PC-3 (cell line): Measurements from ENCODE around the gene WDR89. TPM values are rescaled to one million over a fixed set of nuclear protein-coding genes. Genes with fewer than 3 reads are reported as not detected.

ENCODE experiments used
- ATAC-seq: fragments of 200-7000 bp; cut with Tn5 transposase; 2 replicates; pipeline ENCODE4 v1.9.1; 2020; ENCODE audit warnings: mild to moderate bottlenecking, moderate library complexity
- BruUV-seq: library from RNA; stranded (reverse); fragments of 400-500 nt; replicated peaks from 2 replicates; lab custom pipeline; 2021; lab: Mats Ljungman, UMichigan
- CTCF ChIA-PET: fragments of 300-600 bp; sonication (Branson Sonifier 250); formaldehyde crosslinking; loops from one replicate; lab custom pipeline; 2022; ENCODE audit warnings: antibody characterized with exemption; lab: Charles Lee
- POLR2A ChIA-PET: fragments of 300-600 bp; sonication (Branson Sonifier 250); formaldehyde crosslinking; loops from one replicate; lab custom pipeline; 2022; ENCODE audit warnings: antibody characterized with exemption; ENCODE audit not compliant: unreplicated experiment; lab: Charles Lee
- DNase-seq: peaks from one replicate; pipeline ENCODE4 v3.0.0-alpha.2; 2015
- H2AFZ ChIP-seq: fragments of 300-600 bp; sonication (generic); 2 replicates; pipeline ENCODE4 v1.6.0; 2016; ENCODE audit warnings: antibody characterized with exemption, low read length
- H3F3A ChIP-seq: fragments of 300-600 bp; sonication (generic); one replicate; pipeline ENCODE4 v1.6.0; 2017; ENCODE audit warnings: antibody characterized with exemption, low read length, control low read depth, mild to moderate bottlenecking; ENCODE audit not compliant: unreplicated experiment
- H3K27ac ChIP-seq: fragments of 300-600 bp; sonication (generic); 2 replicates; pipeline ENCODE4 v1.5.1; 2016; ENCODE audit warnings: mild to moderate bottlenecking, low read length
- H3K27me3 ChIP-seq: fragments of 300-600 bp; sonication (generic); 2 replicates; pipeline ENCODE4 v1.6.1; 2016; ENCODE audit warnings: low read length, mixed read lengths
- H3K36me3 ChIP-seq: fragments of 300-600 bp; sonication (generic); 2 replicates; pipeline ENCODE4 v1.6.1; 2016; ENCODE audit warnings: low read depth, mixed run types, low read length, mixed read lengths
- H3K4me1 ChIP-seq: fragments of 300-600 bp; sonication (generic); 2 replicates; pipeline ENCODE4 v1.5.1; 2016; ENCODE audit warnings: low read length; ENCODE audit not compliant: insufficient read depth
- H3K4me2 ChIP-seq: fragments of 300-600 bp; sonication (generic); 2 replicates; pipeline ENCODE4 v1.6.0; 2016; ENCODE audit warnings: low read length
- H3K4me3 ChIP-seq: fragments of 300-600 bp; sonication (generic); 2 replicates; pipeline ENCODE4 v1.5.1; 2016; ENCODE audit warnings: mild to moderate bottlenecking, low read length, mixed read lengths
- H3K79me2 ChIP-seq: fragments of 300-600 bp; sonication (generic); 2 replicates; pipeline ENCODE4 v1.6.1; 2017; ENCODE audit warnings: low read length, mixed read lengths
- H3K9ac ChIP-seq: fragments of 300-600 bp; sonication (generic); 2 replicates; pipeline ENCODE4 v1.6.0; 2016; ENCODE audit warnings: mild to moderate bottlenecking, low read length
- H3K9me2 ChIP-seq: fragments of 300-600 bp; sonication (generic); replicated peaks from 2 replicates; pipeline ENCODE4 v1.6.1; 2016; ENCODE audit warnings: mixed run types, low read length, mixed read lengths
- H3K9me3 ChIP-seq: fragments of 300-600 bp; sonication (generic); 2 replicates; pipeline ENCODE4 v1.6.1; 2016; ENCODE audit warnings: low read length, mixed read lengths
- H4K20me1 ChIP-seq: fragments of 300-600 bp; sonication (generic); 2 replicates; pipeline ENCODE4 v1.6.1; 2016; ENCODE audit warnings: low read length, mixed read lengths
- CTCF ChIP-seq: fragments of 300-600 bp; sonication (generic); conservative IDR thresholded peaks from 2 replicates; pipeline ENCODE4 v1.5.1; 2017; ENCODE audit warnings: antibody characterized with exemption, low read depth, mild to moderate bottlenecking, low read length
- EZH2 ChIP-seq: fragments of 300-600 bp; sonication (generic); IDR thresholded peaks from one replicate; pipeline ENCODE4 v1.6.1; 2017; ENCODE audit warnings: antibody characterized with exemption, mild to moderate bottlenecking, low read length; ENCODE audit not compliant: unreplicated experiment
- EZH2phosphoT487 ChIP-seq: fragments of 300-600 bp; sonication (generic); IDR thresholded peaks from 2 replicates; pipeline ENCODE4 v1.6.1; 2018; ENCODE audit warnings: mild to moderate bottlenecking, antibody characterized with exemption, low read length, borderline replicate concordance
- intact Hi-C: fragments of 100-400 bp; cut with micrococcal nuclease; formaldehyde crosslinking; loops from 2 replicates; pipeline ENCODE4 v1.9.0; 2023
- total RNA-seq: library from RNA; depleted of rRNA; stranded (reverse); fragments of >200 nt; gene quantifications from 2 replicates; pipeline ENCODE4 v1.2.3, GENCODE V29; 2014

The WDR89 gene
- total RNA-seq, 1 experiment from 2014 or later = 19.0 TPM

GRCh38 chr14:63652406-63652805, 10.7 kb upstream of the WDR89 start:
- Histone ChIP-seq H3K27ac (no peak overlapping the region), H3F3A (no peaks in the 10 kb centered on the region), H3K4me1 (no peaks in the 10 kb centered on the region), H3K79me2 (no peaks in the 10 kb centered on the region), H3K9ac (no peak overlapping the region), H3K36me3 (no peaks in the 10 kb centered on the region), H3K4me2 (no peak overlapping the region), H2AFZ (no peak overlapping the region), H3K27me3 (no peaks in the 10 kb centered on the region), H3K9me3 (no peaks in the 10 kb centered on the region), H3K4me3 (no peak overlapping the region), H3K9me2 (no peaks in the 10 kb centered on the region), H4K20me1 (no peaks in the 10 kb centered on the region)
- ATAC-seq (no peak), DNase-seq (no peak)
- ChIA-PET POLR2A (no interaction called here), CTCF (no interaction called here)
- no TSS peak for BruUV-seq
- no peak for TF ChIP-seq EZH2
- no peak for TF ChIP-seq CTCF
- no peak for TF ChIP-seq EZH2phosphoT487
- intact Hi-C loops = no loop called here

GRCh38 chr14:63650256-63650952, 8.7 kb upstream of the WDR89 start:
- DNase-seq = no peak
- intact Hi-C loops = no loop called here
- Histone ChIP-seq H3K27me3 (no peaks in the 10 kb centered on the region), H4K20me1 (no peaks in the 10 kb centered on the region), H3K4me2 (no peak overlapping the region), H3K9me2 (no peaks in the 10 kb centered on the region), H3K4me1 (no peaks in the 10 kb centered on the region), H3K9me3 (no peaks in the 10 kb centered on the region), H3K79me2 (no peaks in the 10 kb centered on the region), H3F3A (no peaks in the 10 kb centered on the region), H3K27ac (no peak overlapping the region), H3K36me3 (no peaks in the 10 kb centered on the region), H2AFZ (no peak overlapping the region), H3K4me3 (no peak overlapping the region), H3K9ac (no peak overlapping the region)
- CTCF ChIA-PET = interaction anchor here (0.6 to 1.0 kb wide), 2 partner anchors 9 to 16 kb away, joined by 3 read pairs; partner anchors contain the start of gene WDR89
- POLR2A ChIA-PET = no interaction called here
- ATAC-seq = no peak
- no peak for TF ChIP-seq EZH2
- no peak for TF ChIP-seq EZH2phosphoT487
- TF ChIP-seq CTCF = no peak
- BruUV-seq = no TSS peak

- Histone ChIP-seq H3K9me2 (no peaks in the 10 kb centered on the region), H3K4me1 (peaks cover 4% of the 10 kb centered on the region), H3K36me3 (no peaks in the 10 kb centered on the region), H3F3A (no peaks in the 10 kb centered on the region), H4K20me1 (no peaks in the 10 kb centered on the region), H3K4me3 (no peak overlapping the region), H3K4me2 (no peak overlapping the region), H2AFZ (no peak overlapping the region), H3K27ac (no peak overlapping the region), H3K9ac (no peak overlapping the region), H3K9me3 (no peaks in the 10 kb centered on the region), H3K27me3 (no peaks in the 10 kb centered on the region), H3K79me2 (peaks cover 5% of the 10 kb centered on the region; the same call in 1 of the 2 replicates)
- DNase-seq = no peak
- TF ChIP-seq CTCF (no peak), EZH2 (no peak), EZH2phosphoT487 (no peak)
- no TSS peak for BruUV-seq
- no peak for ATAC-seq
- ChIA-PET CTCF (no interaction called here), POLR2A (no interaction called here)
- intact Hi-C loops = no loop called here
These were observed 6.2 kb upstream of the WDR89 start for GRCh38 chr14:63647696-63648410.
